Ascending aorta (tissue), 2 donors: ENCODE data around the gene TGFB1I1. TPM values are rescaled to one million over a fixed set of nuclear protein-coding genes. Genes with fewer than 3 reads are reported as not detected.

Experiments
- DNase-seq, 2 donors: peaks; one replicate each; pipeline ENCODE4 v3.0.0-alpha.2; 2019; ENCODE audit warnings: low spot score in 2 of 2
- H3K27ac ChIP-seq, 2 donors: fragments of 200-600 bp; sonication (generic); one replicate each; pipeline ENCODE4 v1.5.1; 2016 to 2017; ENCODE audit warnings: mild to moderate bottlenecking in 1 of 2
- H3K27me3 ChIP-seq: fragments of 200-600 bp; sonication (generic); one replicate; pipeline ENCODE4 v1.5.1; 2017
- H3K36me3 ChIP-seq, 2 donors: fragments of 200-600 bp; sonication (generic); one replicate each; pipeline ENCODE4 v1.5.1; 2016
- H3K4me1 ChIP-seq, 2 donors: fragments of 200-600 bp; sonication (generic); one replicate each; pipeline ENCODE4 v1.5.1; 2016 to 2017; ENCODE audit warnings: mild to moderate bottlenecking in 1 of 2
- H3K4me3 ChIP-seq, 2 donors: fragments of 200-600 bp; sonication (generic); one replicate each; pipeline ENCODE4 v1.5.1; 2016 to 2017; ENCODE audit warnings: mild to moderate bottlenecking in 1 of 2
- H3K9me3 ChIP-seq, 2 donors: fragments of 200-600 bp; sonication (generic); one replicate each; pipeline ENCODE4 v1.5.1; 2016
- intact Hi-C: fragments of 100-400 bp; cut with DNase I; formaldehyde crosslinking; loops from one replicate; pipeline ENCODE4 v1.15.1; 2023
- total RNA-seq: library from RNA; depleted of rRNA; stranded (reverse); fragments of >200 nt; gene quantifications from one replicate; pipeline ENCODE4 v1.1.0, GENCODE V29; 2016
- TF ChIP-seq, protein P1 (sequence below), 3 experiments: fragments of 200-600 bp in 2 of 3; fragments of 450-650 bp in 1 of 3; sonication (generic) in 2 of 3; IDR thresholded peaks; one replicate each; pipeline ENCODE4 v1.5.1; 2016 to 2019; ENCODE audit warnings: antibody characterized with exemption in 3 of 3, mild to moderate bottlenecking in 1 of 3, moderate library complexity in 1 of 3

Gene TGFB1I1
- total RNA-seq, 1 donor from 2014 or later = 325 TPM

DNA sequence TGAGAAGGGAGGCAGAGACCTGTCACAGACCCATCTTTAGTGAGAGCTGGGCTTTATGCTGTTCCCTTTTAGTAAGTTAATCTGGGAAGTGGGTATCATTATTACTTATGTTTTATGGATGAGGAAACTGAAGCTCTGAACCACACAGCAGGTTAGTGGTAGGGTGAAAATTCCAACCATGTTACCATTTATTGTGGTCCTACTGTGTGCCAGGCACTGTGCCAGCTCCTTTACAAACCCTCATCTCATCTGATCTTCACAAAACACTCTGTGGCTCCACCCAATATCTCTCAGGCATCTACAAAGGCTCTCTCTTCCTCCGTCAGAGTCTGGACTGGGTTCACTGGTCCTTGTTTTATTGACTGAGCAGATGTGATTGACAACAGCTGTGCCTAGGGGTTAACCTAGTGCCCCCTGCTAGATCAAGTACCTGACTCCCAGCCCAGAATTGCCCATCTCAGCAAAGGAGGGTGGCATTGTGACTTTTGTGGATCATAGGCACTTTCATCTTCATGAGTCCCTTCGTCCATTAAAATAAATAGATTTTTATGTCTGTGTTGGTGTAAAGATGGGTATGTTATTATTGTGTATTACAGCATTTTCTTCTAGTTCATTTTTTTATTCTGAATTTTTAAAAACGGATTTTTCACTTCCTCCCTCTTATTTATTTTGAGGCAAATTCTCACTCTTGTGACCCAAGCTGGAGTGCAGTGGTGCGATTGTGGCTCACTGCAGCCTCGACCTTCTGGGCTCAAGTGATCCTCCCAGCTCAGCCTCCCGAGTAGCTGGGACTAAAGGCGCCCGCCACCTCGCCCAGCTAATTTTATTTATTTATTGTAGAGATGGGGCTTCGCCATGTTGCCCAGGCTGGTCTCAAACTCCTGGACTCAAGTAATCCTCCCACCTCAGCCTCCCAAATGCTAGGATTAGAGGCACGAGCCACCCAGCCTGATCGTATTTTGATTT is 3.1 kb downstream of the TGFB1I1 start:
- intact Hi-C loops = loop anchor here (10.0 kb wide), 1 partner anchor 240 kb away; a partner anchor contains a TSS
- H3K9me3 ChIP-seq = no peaks in the 10 kb centered on the region
- H3K4me1 ChIP-seq = peaks cover 0 to 24% of the 10 kb centered on the region in 2 donors
- TF ChIP-seq, protein P1, sequence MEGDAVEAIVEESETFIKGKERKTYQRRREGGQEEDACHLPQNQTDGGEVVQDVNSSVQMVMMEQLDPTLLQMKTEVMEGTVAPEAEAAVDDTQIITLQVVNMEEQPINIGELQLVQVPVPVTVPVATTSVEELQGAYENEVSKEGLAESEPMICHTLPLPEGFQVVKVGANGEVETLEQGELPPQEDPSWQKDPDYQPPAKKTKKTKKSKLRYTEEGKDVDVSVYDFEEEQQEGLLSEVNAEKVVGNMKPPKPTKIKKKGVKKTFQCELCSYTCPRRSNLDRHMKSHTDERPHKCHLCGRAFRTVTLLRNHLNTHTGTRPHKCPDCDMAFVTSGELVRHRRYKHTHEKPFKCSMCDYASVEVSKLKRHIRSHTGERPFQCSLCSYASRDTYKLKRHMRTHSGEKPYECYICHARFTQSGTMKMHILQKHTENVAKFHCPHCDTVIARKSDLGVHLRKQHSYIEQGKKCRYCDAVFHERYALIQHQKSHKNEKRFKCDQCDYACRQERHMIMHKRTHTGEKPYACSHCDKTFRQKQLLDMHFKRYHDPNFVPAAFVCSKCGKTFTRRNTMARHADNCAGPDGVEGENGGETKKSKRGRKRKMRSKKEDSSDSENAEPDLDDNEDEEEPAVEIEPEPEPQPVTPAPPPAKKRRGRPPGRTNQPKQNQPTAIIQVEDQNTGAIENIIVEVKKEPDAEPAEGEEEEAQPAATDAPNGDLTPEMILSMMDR (IDR thresholded peaks at IDR 0.05) = no peak
- no peak for DNase-seq
- peaks cover 49 to 60% of the 10 kb centered on the region in 2 donors for H3K36me3 ChIP-seq
- H3K27me3 ChIP-seq = no peaks in the 10 kb centered on the region
- H3K4me3 ChIP-seq = no peak overlapping the region
- peak overlapping the region in 1 of 2 donors; percentile 14 for H3K27ac ChIP-seq

DNA sequence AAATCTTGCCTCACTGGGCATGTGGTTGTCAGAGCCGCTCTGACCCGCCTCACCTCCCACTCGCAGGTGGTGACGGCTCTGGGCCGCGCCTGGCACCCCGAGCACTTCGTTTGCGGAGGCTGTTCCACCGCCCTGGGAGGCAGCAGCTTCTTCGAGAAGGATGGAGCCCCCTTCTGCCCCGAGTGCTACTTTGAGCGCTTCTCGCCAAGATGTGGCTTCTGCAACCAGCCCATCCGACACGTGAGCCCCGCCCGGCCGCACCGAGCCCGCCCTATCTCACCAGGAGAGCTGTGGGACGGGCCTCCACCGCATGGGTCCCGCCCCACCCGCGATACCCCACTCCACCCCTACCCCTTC is 4.0 kb downstream of the TGFB1I1 start:
- H3K36me3 ChIP-seq = peaks cover 49 to 60% of the 10 kb centered on the region in 2 donors
- TF ChIP-seq, protein P1 (IDR thresholded peaks at IDR 0.05) = no peak
- H3K4me1 ChIP-seq = peaks cover 0 to 15% of the 10 kb centered on the region in 2 donors
- intact Hi-C loops = loop anchor here (10.0 kb wide), 1 partner anchor 239 kb away; a partner anchor contains a TSS
- no peaks in the 10 kb centered on the region for H3K27me3 ChIP-seq
- no peak overlapping the region for H3K27ac ChIP-seq
- H3K9me3 ChIP-seq = no peaks in the 10 kb centered on the region
- H3K4me3 ChIP-seq = no peak overlapping the region
- no peak for DNase-seq

DNA sequence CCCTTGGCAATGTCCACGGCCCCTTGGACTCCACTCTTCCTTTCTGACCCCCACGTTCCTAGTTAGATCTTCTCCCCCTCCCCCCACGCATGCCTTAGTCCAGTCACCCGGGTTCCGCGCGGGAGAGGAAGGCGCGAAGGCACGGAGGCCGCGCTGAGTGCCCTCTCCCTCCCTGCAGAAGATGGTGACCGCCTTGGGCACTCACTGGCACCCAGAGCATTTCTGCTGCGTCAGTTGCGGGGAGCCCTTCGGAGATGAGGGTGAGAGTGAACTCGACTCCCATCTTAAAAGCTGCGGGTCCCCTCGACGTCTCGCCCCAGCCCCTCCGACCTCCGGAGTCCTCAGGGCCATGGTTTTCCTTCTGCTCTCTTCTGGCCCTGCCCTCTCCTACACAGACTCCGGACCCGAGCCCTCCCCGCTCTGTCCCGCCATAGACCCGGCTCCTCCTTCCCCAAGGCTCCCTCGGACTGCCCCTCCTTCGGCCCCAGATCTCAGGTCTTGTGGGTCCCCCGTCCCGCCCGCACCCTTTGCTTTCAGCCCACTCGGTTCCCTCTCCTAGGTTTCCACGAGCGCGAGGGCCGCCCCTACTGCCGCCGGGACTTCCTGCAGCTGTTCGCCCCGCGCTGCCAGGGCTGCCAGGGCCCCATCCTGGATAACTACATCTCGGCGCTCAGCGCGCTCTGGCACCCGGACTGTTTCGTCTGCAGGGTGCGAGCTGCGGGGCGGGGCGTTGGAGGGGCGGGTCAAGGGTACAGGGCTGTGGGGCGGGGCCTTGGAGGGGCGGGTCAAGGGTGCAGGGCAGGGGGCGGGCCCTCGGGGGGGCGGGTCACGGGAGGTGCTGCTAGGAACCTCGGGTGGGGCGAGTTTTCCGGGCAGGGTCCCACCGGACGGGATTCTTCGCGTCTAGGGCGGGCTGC is 4.6 kb downstream of the TGFB1I1 start:
- Histone ChIP-seq H3K36me3 (peaks cover 49 to 60% of the 10 kb centered on the region in 2 donors), H3K4me1 (peaks cover 0 to 11% of the 10 kb centered on the region in 2 donors), H3K27ac (no peak overlapping the region), H3K4me3 (peak overlapping the region; percentile 24 to 41), H3K27me3 (no peaks in the 10 kb centered on the region), H3K9me3 (no peaks in the 10 kb centered on the region)
- intact Hi-C loops = loop anchor here (10.0 kb wide), 1 partner anchor 238 kb away; a partner anchor contains a TSS
- TF ChIP-seq, protein P1 (IDR thresholded peaks at IDR 0.05) = no peak
- DNase-seq = peak in 1 of 2 donors; percentile 84

DNA sequence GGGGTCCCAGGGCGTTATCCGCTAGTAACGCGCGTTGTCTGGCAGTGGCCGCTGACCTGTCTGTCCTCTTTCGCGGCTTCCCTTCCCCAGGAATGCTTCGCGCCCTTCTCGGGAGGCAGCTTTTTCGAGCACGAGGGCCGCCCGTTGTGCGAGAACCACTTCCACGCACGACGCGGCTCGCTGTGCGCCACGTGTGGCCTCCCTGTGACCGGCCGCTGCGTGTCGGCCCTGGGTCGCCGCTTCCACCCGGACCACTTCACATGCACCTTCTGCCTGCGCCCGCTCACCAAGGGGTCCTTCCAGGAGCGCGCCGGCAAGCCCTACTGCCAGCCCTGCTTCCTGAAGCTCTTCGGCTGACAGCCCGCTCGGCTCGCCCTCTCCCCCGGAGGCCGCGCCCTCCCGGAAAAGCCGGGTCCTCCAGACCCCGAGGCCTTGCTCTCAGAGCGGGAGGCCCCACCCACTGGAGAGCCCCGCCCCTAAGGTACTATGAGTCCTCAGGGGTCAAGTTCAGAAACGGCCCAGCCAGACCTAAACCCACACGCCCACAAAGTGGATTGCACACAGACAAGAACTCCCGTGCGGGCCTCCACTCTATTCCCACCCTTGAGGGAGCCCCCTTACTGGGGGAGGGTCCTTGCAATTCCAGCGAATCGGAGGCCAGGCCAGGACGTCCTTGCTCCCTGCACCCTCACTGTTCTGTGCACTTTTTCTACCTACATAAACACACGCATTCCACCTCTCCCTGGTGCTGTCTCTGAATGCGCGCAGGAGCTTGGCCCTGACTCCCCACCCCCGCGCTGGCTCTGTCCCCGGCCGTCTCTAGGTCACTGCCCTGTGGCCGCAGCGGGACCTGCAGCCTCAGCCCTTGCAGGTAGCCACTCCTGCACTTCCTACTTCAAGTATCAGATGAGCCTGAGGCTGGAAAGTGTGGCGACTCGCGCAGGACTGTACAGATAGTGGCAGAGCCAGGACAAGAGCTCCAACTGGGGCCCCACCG is 5.6 kb downstream of the TGFB1I1 start:
- no peaks in the 10 kb centered on the region for H3K27me3 ChIP-seq
- TF ChIP-seq, protein P1 (IDR thresholded peaks at IDR 0.05) = no peak
- H3K36me3 ChIP-seq = peaks cover 49 to 60% of the 10 kb centered on the region in 2 donors
- no peaks in the 10 kb centered on the region for H3K9me3 ChIP-seq
- H3K4me3 ChIP-seq = peak overlapping the region; percentile 24 to 41
- peaks cover 0 to 11% of the 10 kb centered on the region in 2 donors for H3K4me1 ChIP-seq
- H3K27ac ChIP-seq = no peak overlapping the region
- no peak for DNase-seq
- intact Hi-C loops = loop anchor here (10.0 kb wide), 1 partner anchor 237 kb away; a partner anchor contains a TSS
